Transverse colon (tissue), 3 donors: ENCODE results near the gene UBALD1.

ENCODE experiments used
- CTCF ChIP-seq, 5 experiments: fragments of 200-600 bp in 3 of 5; fragments of 450-650 bp in 2 of 5; sonication (generic) in 3 of 5; IDR thresholded peaks; 1 replicate in 2 of 5; 2 replicates in 3 of 5; pipeline ENCODE4 v1.5.1; 2016 to 2017; ENCODE audit warnings: antibody characterized with exemption in 5 of 5, inconsistent platforms in 3 of 5, mild to moderate bottlenecking in 2 of 5, moderate library complexity in 1 of 5
- EP300 ChIP-seq: sonication (generic); formaldehyde crosslinking; IDR thresholded peaks from one replicate; pipeline ENCODE4 v1.6.1; 2017; ENCODE audit warnings: antibody characterized with exemption, low read depth

- no peak for TF ChIP-seq EP300
- no peak for TF ChIP-seq CTCF (IDR thresholded peaks at IDR 0.05)
Measured at GRCh38 chr16:4652561-4652960, 37.9 kb upstream of the UBALD1 start.
